HTERT RPE-1 (cell line): ENCODE data around the gene ARHGAP27.

Source experiments
- in situ Hi-C: fragments of 300-500 bp; cut with MboI; formaldehyde crosslinking; loops from 4 replicates; pipeline ENCODE4 v1.14.3; 2020; ENCODE audit warnings: low sequenced_read_pairs

ARHGAP27 gene

DNA sequence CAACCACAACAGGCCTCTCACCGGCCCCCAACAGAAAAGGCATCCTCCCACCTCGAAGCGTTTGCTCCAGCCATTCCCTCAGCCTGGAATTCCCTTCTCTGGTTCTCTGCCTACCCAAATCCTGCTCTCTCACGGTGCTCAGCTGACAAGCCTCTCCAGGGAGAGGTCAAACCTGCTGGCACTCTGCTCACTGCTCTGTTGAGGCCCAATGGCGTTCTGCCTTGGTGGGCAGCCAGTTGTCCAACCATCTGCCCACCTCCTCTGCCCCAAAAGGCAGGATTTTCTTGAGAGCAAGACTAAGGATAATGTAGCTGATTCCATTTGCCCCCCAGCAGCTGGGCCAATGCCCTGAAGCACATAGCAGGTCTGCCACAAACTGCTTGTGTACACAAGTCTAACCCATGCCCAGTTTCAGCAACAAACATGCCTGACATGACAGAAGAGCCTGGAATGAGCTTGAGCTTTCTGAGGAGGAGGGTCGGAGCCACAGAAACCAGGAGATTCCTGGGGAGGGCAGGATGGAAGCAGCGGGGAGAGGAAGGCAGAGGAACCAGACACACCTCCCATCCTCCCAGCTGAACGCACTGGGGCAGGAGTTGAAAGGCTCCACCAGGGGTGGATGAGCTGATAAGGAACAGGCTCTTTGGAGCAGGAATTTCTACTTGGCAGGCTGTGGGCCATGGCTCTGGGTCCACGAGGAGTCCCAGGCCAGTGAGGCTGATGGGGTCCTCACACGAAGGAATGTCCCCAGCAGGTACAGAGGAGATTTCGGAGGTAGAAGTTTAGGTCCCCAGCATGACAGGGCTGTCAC lies 23.9 kb downstream of the ARHGAP27 start:
- in situ Hi-C loops: no loop called here

DNA sequence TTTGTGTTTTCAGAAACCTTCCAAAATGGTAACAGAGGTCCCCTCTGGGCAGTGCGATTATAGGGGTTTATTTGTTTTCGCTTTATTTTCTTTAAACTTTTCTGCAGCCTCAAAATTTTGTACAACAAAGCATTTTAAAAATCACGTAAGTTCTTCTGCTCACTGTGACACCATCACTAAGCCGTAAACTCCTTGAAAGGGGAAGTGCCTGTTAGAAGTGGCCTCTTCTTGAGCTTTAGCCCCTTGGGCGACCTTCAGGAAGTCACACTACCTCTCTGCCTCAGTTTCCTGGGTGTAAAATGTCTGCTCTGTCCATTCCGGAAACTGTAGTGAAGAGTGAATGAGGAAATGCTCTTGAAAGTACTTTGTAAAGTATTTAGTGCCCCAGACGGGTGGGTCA lies 26.6 kb downstream of the ARHGAP27 start:
- in situ Hi-C loops: no loop called here

- in situ Hi-C loops: no loop called here
Measured at GRCh38 chr17:45405250-45406086, 27.2 kb downstream of the ARHGAP27 start.

GRCh38 chr17:45404870-45405249 lies 27.8 kb downstream of the ARHGAP27 start:
- in situ Hi-C loops: no loop called here

DNA sequence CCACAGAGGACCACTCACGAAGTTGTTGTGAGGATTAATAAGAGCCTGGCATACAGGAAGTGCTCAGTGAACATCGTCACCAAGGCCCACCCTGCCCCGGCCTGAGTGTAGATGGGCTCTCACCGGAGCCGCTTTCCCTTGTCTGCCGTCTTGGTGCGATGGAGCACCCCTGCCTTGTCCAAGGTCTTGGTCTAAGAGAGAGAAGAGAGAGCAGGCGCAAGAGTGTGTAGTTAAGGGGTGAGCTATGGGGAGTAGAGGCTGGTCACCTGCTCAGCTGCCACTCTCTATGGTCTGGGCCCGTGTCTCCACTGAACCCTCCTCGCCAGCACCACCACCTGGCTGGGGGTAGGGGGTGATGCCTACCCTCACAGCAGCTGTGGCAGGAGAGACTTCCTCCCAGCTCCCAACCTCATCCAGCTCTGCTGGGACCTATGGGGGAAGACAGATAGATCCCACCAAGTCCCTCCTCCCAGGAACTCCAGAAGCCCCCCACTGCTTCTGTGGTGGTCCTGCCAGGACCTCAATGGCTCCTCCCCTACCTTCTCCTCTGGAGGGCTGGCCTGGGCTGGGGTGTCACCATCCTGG lies 28.7 kb downstream of the ARHGAP27 start:
- in situ Hi-C loops: no loop called here

DNA sequence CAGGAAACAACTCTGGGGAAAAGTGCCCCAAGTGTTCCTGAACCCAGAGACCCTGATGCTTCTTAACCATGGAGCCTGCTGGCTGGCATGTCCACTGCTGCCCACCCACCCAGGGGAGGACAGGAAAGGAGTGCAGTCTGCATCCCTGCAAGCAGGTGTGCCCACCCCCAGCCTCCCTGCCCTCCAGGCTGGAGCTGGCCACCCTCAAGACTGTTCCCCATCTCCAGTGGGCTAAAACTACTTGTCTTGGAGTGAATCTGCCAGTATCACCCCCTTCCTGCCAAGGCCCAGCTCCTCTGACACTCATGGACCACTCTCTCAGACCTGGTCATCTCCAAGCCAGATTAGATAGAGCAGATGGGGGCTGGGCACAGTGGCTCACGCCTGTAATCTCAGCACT lies 29.8 kb downstream of the ARHGAP27 start:
- in situ Hi-C loops: no loop called here

DNA sequence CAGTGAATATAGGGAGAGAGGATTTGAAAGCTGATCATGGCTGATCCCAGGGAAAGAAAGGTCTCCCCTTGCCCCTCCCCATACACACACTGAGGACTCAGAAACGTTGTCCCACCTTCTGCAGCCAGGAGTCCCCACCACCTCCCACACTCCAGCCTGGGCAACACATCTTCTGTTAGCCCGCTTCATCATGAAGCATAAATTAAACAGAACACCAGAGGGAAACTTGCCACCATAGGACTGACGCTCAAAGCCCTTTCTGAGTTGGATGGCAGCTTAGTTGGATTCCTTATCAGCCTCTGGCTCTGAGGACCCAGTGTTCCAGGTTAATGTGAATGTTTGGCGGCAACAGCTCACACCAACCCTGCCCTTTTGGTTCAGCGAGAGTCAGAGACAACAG lies 33.9 kb downstream of the ARHGAP27 start:
- in situ Hi-C loops: no loop called here

- in situ Hi-C loops: no loop called here
Measured at GRCh38 chr17:45397796-45398195, 34.9 kb downstream of the ARHGAP27 start.

DNA sequence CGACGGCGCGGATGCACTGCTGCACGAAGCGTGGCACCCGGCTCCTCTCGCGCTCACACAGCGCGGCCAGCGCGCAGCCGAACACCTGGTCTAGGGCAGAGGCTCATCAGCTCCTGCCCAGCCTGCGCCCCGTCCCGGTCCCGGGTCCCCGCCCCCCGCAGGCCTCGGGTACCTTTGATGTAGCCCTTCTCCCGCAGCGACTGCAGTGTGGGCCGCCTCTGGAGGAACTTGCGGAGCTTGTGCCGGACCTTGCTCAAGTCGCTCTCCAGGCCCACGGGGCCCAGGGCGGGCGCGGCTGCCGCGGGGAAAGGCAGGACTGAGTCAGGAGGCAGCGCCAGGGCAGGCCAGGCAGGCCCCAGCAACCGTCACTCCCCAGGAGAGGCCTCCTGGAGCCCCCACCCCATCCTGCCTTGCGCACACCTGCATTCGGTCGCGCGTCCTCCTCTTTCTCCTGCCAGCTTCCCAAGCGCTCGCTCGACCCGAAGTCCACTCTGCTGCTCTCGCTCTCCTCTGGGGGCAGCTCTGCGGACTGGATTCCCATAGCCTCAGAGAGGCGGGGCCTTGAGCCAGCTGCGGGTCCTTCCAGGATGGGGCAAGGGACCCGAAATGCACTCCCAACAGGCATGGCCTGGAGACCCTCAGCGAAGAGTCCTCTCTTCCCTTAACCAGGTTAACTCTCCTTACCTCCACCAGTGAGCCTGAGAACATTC lies 36.0 kb downstream of the ARHGAP27 start:
- in situ Hi-C loops: no loop called here

- in situ Hi-C loops: no loop called here
Measured at GRCh38 chr17:45395569-45396415, 36.9 kb downstream of the ARHGAP27 start.

- in situ Hi-C loops: no loop called here
Measured at GRCh38 chr17:45394913-45395568, 37.6 kb downstream of the ARHGAP27 start.

- in situ Hi-C loops: no loop called here
Measured at GRCh38 chr17:45394564-45394912, 38.1 kb downstream of the ARHGAP27 start.

DNA sequence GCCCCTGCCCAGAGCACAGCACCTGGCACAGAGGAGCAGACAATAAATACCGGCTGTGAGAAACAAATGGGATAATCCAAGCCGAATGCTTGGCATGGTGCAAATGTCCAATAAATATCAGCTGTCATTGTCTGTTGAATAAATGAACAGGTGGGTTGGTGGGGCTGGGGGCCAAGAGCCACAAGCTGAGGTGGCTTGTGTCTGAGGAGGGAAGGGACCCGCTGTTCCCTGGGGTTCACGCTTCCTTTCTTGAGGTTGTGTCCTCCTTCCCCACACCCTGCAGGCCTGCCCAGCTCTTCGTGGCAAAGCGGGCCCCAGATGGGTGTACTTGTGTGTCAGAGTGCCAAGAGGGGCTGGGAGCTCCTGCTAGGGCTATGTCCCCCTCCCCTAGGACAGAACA lies 38.6 kb downstream of the ARHGAP27 start:
- in situ Hi-C loops: no loop called here

GRCh38 chr17:45393411-45393810 lies 39.3 kb downstream of the ARHGAP27 start:
- in situ Hi-C loops: no loop called here

DNA sequence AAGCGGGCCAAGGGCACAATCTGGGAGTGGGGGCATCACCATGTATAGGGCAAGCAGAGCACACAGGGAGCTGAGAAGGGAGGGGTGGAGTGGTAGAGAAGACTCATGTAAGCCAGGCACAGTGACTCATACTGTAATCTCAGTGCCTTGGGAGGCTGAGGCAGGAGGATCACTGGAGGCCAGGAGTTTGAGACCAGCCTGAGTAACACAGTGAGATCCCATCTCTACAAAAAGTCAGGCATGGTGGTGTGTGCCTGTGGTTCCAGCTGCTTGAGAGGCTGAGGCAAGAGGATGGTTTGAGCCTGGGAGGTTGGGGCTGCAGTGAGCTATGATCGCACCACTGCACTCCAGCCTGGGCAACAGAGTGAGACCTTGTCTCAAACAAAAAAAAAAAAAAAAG lies 40.8 kb downstream of the ARHGAP27 start:
- in situ Hi-C loops: no loop called here

- in situ Hi-C loops: no loop called here
Measured at GRCh38 chr17:45391291-45391690, 41.4 kb downstream of the ARHGAP27 start.

- in situ Hi-C loops: no loop called here
Measured at GRCh38 chr17:45389354-45389753, 43.3 kb downstream of the ARHGAP27 start.

- in situ Hi-C loops: no loop called here
Measured at GRCh38 chr17:45388604-45389325, 43.9 kb downstream of the ARHGAP27 start.

DNA sequence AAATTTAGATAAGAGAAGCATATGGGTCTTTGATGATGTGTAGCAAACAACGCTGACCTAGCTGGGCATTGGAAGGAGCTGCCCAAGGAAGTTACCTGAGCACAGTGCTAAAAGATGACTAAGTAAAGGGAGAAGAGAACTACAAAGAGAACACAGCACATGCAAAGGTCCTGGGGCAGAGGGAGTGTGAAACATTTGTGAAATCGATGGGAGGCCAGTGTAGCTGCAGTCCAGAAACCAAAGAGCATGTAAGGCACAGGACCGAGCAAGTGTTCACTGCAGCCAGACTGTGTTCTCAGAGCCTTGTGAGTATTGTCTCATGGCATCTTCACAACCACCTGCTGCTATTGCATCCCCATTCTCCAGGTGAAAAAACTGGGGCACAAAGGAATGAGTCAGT lies 44.9 kb downstream of the ARHGAP27 start:
- in situ Hi-C loops: no loop called here
